ENCODE measurements around the gene HAPSTR1. TPM values are rescaled to one million over a fixed set of nuclear protein-coding genes. Genes with fewer than 3 reads are reported as not detected.

HAPSTR1 gene
- total and polyA plus RNA-seq, 2 of the 4 experiments (the other 2 are of a cell fraction): 22.2 to 56.5 TPM

- Histone ChIP-seq H3K79me1 (ENCODE audit: low read depth in 1 of 2, low read length in 2 of 2) (peaks cover 0 to 33% of the 10 kb centered on the region in 2 experiments; a peak in 2 of 4 replicates), H4K91ac (ENCODE audit: insufficient read depth, low read depth, low read length) (no peak overlapping the region), H3K4me3 (ENCODE audit: insufficient read depth, low read depth, low read length) (no peak overlapping the region), H4K8ac (ENCODE audit: low read depth in 2 of 2, low read length in 2 of 2) (no peak overlapping the region), H3K36me3 (ENCODE audit: control insufficient read depth, insufficient read depth, low read length) (peaks cover 32% of the 10 kb centered on the region), H3K4me1 (ENCODE audit: control insufficient read depth, insufficient read depth, low read length) (peaks cover 13% of the 10 kb centered on the region), H2BK120ac (ENCODE audit: low read depth, low read length) (no peak overlapping the region), H2AFZ (replicated peaks; ENCODE audit: low read length, poor library complexity) (no peak overlapping the region), H4K20me1 (ENCODE audit: insufficient read depth, low read length) (peaks cover 78% of the 10 kb centered on the region), H3K27ac (ENCODE audit: insufficient read depth, low read length) (no peak overlapping the region), H2BK15ac (ENCODE audit: low read depth, low read length) (no peak overlapping the region), H3K23ac (ENCODE audit: low read depth, low read length) (peak overlapping the region; percentile 59; the same call in 1 of the 2 replicates), H3K14ac (replicated peaks; ENCODE audit: low read depth, low read length) (no peak overlapping the region), H2AK9ac (replicated peaks; ENCODE audit: low read depth, low read length, poor library complexity) (no peak overlapping the region), H2BK5ac (ENCODE audit: low read depth, low read length, poor library complexity, severe bottlenecking) (no peak overlapping the region), H3K18ac (ENCODE audit: low read depth, low read length) (no peak overlapping the region), H2BK20ac (ENCODE audit: low read depth, low read length) (no peak overlapping the region), H3K9ac (ENCODE audit: low read depth, low read length) (no peak overlapping the region), H2AK5ac (ENCODE audit: low read depth, low read length) (no peak overlapping the region), H3K56ac (ENCODE audit: extremely low read depth, insufficient read depth, low read length) (no peak overlapping the region), H3K4me2 (ENCODE audit: low read depth, low read length) (peak overlapping the region; percentile 95; the same call in 1 of the 2 replicates), H4K5ac (ENCODE audit: low read depth, low read length) (no peak overlapping the region), H3K4ac (ENCODE audit: low read depth, low read length) (no peak overlapping the region), H3K9me3 (ENCODE audit: control insufficient read depth, insufficient read depth, low read length) (no peaks in the 10 kb centered on the region), H3K27me3 (ENCODE audit: control insufficient read depth, insufficient read depth, low read length) (no peaks in the 10 kb centered on the region), H3K9me1 (ENCODE audit: insufficient read depth, low read length) (peaks cover 26% of the 10 kb centered on the region)
- TF ChIP-seq POLR2A (IDR thresholded peaks at IDR 0.05; ENCODE audit: low read depth, low read length) (no peak), BHLHE40 (IDR thresholded peaks at IDR 0.05; ENCODE audit: low read depth, low read length) (no peak), MAFK (IDR thresholded peaks at IDR 0.05; ENCODE audit: low read depth, low read length) (no peak), MAZ (IDR thresholded peaks at IDR 0.05; ENCODE audit: borderline replicate concordance, low read depth, low read length) (no peak), FOS (IDR thresholded peaks at IDR 0.05; ENCODE audit: low read depth, low read length) (no peak), USF2 (IDR thresholded peaks at IDR 0.05; ENCODE audit: low read depth, low read length) (no peak), RCOR1 (IDR thresholded peaks at IDR 0.05; ENCODE audit: insufficient replicate concordance, low read length) (no peak), CEBPB (IDR thresholded peaks at IDR 0.05; ENCODE audit: low read depth, low read length) (no peak), RFX5 (IDR thresholded peaks at IDR 0.05; ENCODE audit: low read depth, low read length) (no peak), RAD21 (IDR thresholded peaks at IDR 0.05; ENCODE audit: low read length) (no peak)
- TF ChIP-seq, protein P1, sequence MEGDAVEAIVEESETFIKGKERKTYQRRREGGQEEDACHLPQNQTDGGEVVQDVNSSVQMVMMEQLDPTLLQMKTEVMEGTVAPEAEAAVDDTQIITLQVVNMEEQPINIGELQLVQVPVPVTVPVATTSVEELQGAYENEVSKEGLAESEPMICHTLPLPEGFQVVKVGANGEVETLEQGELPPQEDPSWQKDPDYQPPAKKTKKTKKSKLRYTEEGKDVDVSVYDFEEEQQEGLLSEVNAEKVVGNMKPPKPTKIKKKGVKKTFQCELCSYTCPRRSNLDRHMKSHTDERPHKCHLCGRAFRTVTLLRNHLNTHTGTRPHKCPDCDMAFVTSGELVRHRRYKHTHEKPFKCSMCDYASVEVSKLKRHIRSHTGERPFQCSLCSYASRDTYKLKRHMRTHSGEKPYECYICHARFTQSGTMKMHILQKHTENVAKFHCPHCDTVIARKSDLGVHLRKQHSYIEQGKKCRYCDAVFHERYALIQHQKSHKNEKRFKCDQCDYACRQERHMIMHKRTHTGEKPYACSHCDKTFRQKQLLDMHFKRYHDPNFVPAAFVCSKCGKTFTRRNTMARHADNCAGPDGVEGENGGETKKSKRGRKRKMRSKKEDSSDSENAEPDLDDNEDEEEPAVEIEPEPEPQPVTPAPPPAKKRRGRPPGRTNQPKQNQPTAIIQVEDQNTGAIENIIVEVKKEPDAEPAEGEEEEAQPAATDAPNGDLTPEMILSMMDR (conservative IDR thresholded peaks at IDR 0.05; ENCODE audit: low read depth, low read length): no peak
- TF ChIP-seq, protein P2, sequence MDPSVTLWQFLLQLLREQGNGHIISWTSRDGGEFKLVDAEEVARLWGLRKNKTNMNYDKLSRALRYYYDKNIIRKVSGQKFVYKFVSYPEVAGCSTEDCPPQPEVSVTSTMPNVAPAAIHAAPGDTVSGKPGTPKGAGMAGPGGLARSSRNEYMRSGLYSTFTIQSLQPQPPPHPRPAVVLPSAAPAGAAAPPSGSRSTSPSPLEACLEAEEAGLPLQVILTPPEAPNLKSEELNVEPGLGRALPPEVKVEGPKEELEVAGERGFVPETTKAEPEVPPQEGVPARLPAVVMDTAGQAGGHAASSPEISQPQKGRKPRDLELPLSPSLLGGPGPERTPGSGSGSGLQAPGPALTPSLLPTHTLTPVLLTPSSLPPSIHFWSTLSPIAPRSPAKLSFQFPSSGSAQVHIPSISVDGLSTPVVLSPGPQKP (IDR thresholded peaks at IDR 0.05; ENCODE audit: borderline replicate concordance, low read depth, low read length): no peak
- ChIA-PET CTCF (no interaction called here), POLR2A (ENCODE audit: unreplicated experiment) (no interaction called here)
- DNase-seq (no peak), ATAC-seq (ENCODE audit: low read depth) (no peak)
- intact Hi-C loops (cut with micrococcal nuclease) (loop anchor here (10.0 kb wide), 1 partner anchor 190 kb away; no protein-coding TSS in a partner anchor), in situ Hi-C loops (cut with MboI; ENCODE audit: low sequenced_read_pairs) (loop anchor here (10.0 kb wide), 1 partner anchor 130 kb away; the partner anchor contains the start of gene USP7), dilution Hi-C loops (cut with HindIII; ENCODE audit: low sequenced_read_pairs, unreplicated experiment) (no loop called here)
- WGBS, 2 experiments (ENCODE audit: extremely low coverage in 2 of 2, insufficient read length in 1 of 2): no CpG with 5 or more reads among the region's 1 CpG
- BruUV-seq (replicated peaks): no TSS peak
Observed at GRCh38 chr16:9095171-9095570, 3.7 kb downstream of the HAPSTR1 start.

Measured in IMR-90 (cell line).